Uterus (tissue), 2 donors: Measurements from ENCODE around the gene MBLAC1.

Source experiments
- CTCF ChIP-seq, 4 experiments: fragments of 200-600 bp in 2 of 4; fragments of 450-650 bp in 2 of 4; sonication (generic) in 2 of 4; IDR thresholded peaks; one replicate each; pipeline ENCODE4 v1.5.1; 2016 to 2019; ENCODE audit warnings: antibody characterized with exemption in 4 of 4, mild to moderate bottlenecking in 2 of 4, moderate library complexity in 1 of 4
- POLR2A ChIP-seq, 2 donors: fragments of 450-650 bp; IDR thresholded peaks; one replicate each; pipeline ENCODE4 v1.6.1; 2016; ENCODE audit warnings: antibody characterized with exemption in 2 of 2, mild to moderate bottlenecking in 1 of 2, moderate library complexity in 1 of 2

GRCh38 chr7:100128637-100128963 is 1.8 kb downstream of the MBLAC1 start:
- no peak for TF ChIP-seq CTCF (IDR thresholded peaks at IDR 0.05)
- TF ChIP-seq POLR2A (IDR thresholded peaks at IDR 0.05), result no peak
